Measurements from ENCODE around the gene GLDN.

GRCh38 chr15:51365417-51365816 is 24.0 kb downstream of the GLDN start:
- TF ChIP-seq RCOR1 (IDR thresholded peaks at IDR 0.05; ENCODE audit: insufficient replicate concordance, low read length) (no peak), SMC3 (IDR thresholded peaks at IDR 0.05; ENCODE audit: low read depth, low read length) (no peak), CTCF (conservative IDR thresholded peaks at IDR 0.05; ENCODE audit: low read depth, low read length) (no peak), CEBPB (IDR thresholded peaks at IDR 0.05; ENCODE audit: low read depth, low read length) (no peak), POLR2A (IDR thresholded peaks at IDR 0.05; ENCODE audit: low read depth, low read length) (no peak), ELK1 (IDR thresholded peaks at IDR 0.05; ENCODE audit: borderline replicate concordance, low read depth, low read length) (no peak), RFX5 (IDR thresholded peaks at IDR 0.05; ENCODE audit: low read depth, low read length) (no peak), MAZ (IDR thresholded peaks at IDR 0.05; ENCODE audit: borderline replicate concordance, low read depth, low read length) (no peak), RAD21 (IDR thresholded peaks at IDR 0.05; ENCODE audit: low read length) (no peak), MAFK (IDR thresholded peaks at IDR 0.05; ENCODE audit: low read depth, low read length) (no peak)
